ENCODE measurements around the gene LSM3.

LSM3 gene

DNA sequence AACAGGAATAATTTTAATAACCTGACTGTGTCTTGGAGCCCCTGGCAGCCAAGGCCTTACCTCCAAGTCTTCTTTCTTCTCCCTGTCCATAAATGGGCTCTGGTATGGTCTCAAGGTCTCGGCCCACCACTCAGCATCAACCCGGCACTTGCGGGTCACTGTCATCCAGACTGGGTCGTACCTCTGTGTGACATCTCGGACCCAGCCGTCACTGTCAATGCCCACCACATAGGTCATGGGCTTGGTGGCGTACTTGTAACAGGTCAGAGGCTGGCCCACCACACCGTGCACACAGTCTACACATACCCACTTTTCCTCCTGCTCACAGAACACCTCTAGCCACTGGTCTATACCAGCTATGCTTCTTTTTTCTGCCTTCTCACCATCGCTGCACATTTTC lies 20.7 kb upstream of the LSM3 start:
- no peak for DNase-seq (ENCODE audit: low read depth)

DNA sequence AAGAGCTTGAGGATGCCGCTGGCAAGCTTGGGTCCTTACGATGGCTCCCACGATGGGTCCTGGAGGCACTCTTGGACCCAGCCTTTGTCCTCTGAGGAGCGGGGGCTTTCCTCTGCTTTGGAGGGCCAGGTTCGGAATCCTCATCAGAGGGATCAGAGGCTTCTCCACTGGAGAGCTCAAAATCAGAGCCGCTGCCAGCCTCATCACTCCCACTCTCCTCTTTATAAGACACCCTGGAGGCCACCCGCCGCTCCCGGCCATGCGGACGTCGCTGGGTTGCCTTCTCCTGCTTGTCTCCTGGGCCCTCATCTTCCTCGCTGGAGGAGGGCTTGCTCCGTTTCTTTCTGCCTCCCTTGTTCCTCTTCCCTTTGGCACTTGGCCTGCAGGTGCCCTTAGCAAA lies 20.2 kb upstream of the LSM3 start:
- no peak for DNase-seq (ENCODE audit: low read depth)

DNA sequence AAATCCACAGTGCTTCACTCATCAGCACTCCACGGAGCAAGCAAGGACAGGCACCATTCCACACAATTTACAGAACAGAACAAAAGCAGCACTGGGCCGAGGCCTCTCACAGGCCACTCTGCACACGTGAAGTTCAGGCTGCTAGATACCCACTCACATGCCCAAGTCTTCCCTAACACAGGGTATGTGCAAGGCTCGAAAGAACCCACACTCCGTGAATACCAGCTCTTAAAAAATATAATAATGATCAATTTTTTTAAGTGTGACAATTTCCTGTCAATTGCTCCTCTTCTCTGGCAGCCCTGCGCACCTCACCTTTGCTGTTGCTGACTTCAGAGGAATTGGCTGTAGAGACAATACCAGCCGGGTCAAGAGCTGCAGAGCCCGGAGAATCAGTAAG lies 19.2 kb upstream of the LSM3 start:
- DNase-seq (ENCODE audit: low read depth): no peak

- no peak for DNase-seq (ENCODE audit: low read depth)
Observed at GRCh38 chr3:14161282-14161681, 17.3 kb upstream of the LSM3 start.

DNA sequence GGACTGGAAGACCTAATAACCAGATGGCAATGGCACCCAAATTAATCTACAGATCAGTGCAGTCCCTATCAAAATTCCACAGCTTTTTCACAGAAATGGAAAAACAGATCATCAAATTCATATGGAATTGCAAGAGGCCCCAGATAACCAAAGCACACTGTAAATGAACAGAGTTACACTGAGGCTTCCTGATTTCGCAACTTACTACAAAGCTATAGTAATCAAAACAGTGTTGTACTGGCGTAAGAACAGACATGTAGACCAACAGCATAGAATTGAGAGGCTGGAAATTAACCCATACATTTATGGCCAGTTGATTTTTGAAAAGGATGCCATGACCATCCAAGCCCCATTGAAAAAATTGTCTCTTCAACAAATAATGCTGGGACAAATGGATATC lies 16.4 kb upstream of the LSM3 start:
- DNase-seq (ENCODE audit: low read depth): no peak

- no peak for DNase-seq (ENCODE audit: low read depth)
Observed at GRCh38 chr3:14166877-14167603, 11.6 kb upstream of the LSM3 start.

DNA sequence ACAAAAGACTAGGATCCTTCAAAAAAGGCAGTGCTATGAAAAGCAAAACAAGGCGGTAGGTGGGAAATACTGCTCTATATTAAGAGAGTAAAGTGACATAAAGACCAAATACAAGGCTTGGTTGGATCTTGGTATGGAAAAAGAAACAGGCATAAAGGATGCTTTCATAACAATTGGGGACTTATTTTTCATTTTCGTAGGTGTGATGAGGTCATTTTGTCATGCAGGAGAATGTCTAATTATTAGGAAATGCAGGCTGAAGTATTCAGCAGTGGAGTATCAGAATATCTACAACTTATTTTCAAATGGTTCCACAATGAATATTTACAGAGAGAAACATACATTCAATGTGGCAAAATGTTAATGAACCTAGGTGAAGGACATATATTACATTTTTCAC lies 9.2 kb upstream of the LSM3 start:
- DNase-seq (ENCODE audit: low read depth): no peak

DNA sequence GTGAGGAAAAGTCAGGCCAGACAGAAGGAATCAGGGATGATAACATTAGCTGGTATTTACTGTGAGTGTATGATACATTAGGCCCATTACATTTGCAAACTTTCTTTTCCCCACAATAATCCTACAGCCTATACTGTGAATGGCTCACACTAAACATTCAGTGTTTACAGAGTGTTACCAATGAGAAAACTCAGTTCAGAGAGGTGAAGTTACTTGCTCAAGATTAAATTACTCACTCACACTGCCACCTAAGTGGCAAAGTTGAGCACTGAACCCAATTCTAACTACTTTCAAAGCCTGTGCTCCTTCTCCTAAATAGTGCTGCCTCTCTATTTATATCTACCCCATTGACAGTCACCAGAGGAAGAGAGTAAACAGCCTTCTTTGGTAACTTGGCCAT lies 8.7 kb upstream of the LSM3 start:
- DNase-seq (ENCODE audit: low read depth): no peak

- no peak for DNase-seq (ENCODE audit: low read depth)
Observed at GRCh38 chr3:14170531-14171159, 8.0 kb upstream of the LSM3 start.

DNA sequence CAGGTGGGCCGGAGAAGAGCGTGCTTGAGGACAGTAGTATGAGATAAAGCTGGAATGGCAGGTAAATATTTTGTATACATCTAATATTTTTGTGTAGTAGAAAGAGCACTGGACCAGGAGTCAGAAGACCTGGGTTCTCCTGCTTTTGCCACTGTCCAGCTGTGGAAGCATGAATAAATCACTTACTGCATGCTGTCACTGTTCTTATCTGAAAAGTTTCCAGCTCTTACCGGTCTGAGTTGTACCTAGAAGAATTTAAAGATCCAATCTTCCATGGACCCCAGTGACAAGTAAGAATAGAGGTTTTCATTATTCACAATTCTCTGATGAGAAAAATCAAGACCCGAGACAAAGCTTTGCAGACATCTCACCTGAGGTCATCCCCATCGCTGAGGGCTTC lies 6.1 kb upstream of the LSM3 start:
- DNase-seq (ENCODE audit: low read depth): no peak

DNA sequence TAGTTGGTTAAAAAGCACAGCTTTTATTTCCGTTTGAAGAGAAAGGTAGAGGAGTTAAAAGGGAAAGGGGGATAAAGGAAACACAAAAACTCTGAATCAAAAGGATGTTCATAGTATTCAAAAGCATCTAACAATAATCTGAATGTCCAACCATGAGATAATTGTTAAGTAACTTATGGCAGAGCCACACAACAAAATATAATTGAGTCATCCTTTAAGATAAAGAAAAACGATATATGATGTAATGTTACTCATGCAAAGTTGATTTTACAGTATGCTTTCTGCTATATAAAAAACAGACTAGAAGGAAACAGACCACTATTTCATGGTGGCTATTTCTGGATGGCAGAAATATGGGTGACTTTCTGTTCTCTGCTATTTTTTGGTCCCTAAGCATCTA lies 4.1 kb upstream of the LSM3 start:
- no peak for DNase-seq (ENCODE audit: low read depth)

DNA sequence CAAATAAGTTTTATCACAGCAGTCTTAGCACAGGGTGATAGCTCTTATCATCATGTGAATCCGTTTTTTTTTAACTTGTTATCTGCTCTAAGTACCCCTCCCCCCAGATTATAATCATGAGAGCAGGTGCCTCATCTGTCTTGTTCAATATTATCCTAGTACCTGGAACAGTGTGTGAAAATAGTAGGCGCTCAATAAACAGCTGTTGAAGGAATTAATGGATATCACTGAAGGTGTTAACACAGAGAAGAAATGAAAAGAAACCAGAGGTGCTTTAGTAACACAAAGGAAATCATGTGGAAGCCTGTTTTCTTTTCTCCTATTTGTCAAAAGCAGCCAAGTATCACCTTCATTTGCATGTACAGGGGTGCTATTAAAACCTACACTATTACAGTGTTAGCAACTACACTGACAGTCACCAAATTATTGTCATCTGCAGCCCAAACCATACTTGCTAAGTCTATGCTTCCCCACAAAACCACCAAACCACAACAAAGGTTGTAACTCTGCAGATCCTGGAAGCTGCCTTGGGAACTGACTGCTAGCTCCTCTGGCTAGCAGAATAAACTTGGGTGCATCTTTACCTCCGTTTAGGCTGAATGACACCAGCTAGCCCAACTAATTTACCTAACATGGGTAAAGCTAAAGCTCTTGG lies 3.1 kb upstream of the LSM3 start:
- DNase-seq (ENCODE audit: low read depth): no peak

- DNase-seq (ENCODE audit: low read depth): no peak
Observed at GRCh38 chr3:14177580-14178246, 904 bp upstream of the LSM3 start.

DNA sequence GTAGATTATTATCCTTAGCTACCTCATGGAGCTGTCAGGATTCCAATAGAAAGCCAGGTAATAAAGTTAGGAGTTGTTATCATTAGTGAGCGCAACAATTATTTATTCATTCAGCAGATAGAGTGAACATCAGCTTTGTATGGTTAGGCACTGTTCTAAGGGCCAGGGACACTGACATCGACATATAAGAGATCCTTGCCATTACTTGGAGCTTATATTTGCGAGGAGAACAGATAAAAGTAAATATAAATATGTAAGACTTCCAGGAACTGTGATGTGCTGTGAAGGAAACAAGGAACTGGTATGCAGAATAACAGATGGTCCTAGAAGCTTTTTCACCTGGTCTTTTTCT lies 473 bp downstream of the LSM3 start:
- DNase-seq (ENCODE audit: low read depth): no peak

GRCh38 chr3:14179795-14180194 lies 1.2 kb downstream of the LSM3 start:
- DNase-seq (ENCODE audit: low read depth): no peak

DNA sequence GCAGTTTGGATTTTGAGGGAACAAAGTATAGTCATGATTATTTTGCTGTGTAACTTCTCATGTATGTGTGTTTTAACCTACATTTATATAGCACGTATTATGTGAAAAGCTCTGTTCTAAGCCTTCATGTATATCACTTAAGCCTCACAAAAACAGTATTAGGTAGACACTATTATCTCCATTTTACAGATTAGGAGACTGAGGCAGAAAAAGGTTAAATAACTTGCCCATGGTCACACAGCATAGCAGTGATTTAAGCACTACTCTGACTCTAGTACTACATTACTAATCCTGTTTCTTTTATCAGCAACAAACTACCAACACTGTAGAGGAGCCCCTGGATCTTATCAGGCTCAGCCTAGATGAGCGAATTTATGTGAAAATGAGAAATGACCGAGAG lies 2.6 kb downstream of the LSM3 start:
- DNase-seq (ENCODE audit: low read depth): no peak

- no peak for DNase-seq (ENCODE audit: low read depth)
Observed at GRCh38 chr3:14183015-14183577, 4.5 kb downstream of the LSM3 start.

DNA sequence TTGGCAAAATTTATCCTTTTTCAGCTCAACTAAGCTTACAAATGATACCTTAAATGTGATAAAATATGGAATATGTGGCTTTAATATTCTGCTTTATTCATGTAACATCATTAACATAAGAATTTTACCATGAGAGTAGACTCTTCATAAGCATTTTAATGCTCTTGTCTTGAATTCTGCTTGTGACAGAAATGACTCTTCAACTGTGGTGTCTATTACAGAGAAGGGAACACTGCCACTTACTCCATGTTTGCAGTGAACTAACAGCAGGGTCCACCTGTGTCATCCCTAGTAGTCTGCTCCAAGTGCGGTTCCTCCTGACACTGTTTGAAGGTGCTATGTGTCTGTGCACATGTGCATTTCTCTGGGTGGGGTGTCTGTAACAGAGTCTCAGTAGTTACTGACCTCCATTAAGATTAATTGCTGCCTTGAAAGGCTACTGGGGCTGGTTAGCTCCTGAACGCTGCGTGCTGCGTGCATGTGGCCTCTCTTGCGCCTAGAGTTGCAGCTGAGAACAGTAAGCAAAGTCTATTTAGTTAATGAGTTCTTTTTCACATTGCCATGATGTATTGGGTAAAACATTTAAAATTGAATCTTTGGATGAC lies 8.3 kb downstream of the LSM3 start:
- DNase-seq (ENCODE audit: low read depth): no peak

- DNase-seq (ENCODE audit: low read depth): no peak
Observed at GRCh38 chr3:14188041-14188754, 9.6 kb downstream of the LSM3 start.

- DNase-seq (ENCODE audit: low read depth): no peak
Observed at GRCh38 chr3:14194865-14195264, 16.2 kb downstream of the LSM3 start.

DNA sequence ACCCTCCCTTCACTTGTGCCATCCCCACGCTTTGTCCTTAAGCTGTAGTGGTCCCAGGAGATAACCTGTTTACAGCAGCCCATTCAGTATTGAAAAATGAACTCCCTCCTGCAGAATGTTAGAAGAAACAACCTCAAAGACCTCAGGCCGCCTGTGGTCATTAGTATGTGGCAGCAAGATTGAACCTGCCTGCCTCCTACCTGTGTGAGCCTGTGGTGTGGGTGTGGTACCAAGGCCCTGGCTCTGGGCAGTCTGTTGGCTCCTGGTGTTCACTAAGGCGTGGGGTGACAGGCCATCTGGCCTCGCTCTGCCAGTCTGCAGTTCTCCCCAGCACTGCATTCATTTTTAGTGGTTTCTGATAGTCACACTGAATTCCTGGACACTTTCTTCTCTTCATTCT lies 21.0 kb downstream of the LSM3 start:
- no peak for DNase-seq (ENCODE audit: low read depth)

DNA sequence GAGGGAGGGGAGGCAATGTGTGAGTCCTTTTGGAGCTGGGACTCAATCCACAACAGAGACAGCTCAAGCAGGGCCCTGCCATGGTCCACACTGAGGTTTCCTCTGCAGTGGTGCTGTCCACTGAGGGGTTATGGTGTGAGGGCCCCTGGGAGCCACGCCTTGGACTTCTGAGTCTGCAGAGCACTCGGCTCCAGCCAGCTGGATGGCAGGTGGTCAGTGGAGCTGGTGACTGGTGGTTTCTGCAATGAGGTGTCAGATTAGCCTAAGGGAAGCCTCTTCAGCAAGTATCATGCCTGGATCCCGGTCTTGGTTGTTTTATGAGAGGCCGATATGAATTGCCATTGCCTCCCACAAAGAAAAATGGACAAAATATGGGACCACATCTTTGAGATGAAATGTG lies 21.7 kb downstream of the LSM3 start:
- DNase-seq (ENCODE audit: low read depth): no peak
